Measurements from ENCODE around the gene LARGE1.

Gene LARGE1

GRCh38 chr22:33781411-33781810 is 138.9 kb downstream of the LARGE1 start:
- DNase-seq (ENCODE audit: low read depth in 1 of 2, low spot score in 1 of 2): no peak

GRCh38 chr22:33780531-33781136 is 139.6 kb downstream of the LARGE1 start:
- no peak for DNase-seq (ENCODE audit: low read depth in 1 of 2, low spot score in 1 of 2)

DNA sequence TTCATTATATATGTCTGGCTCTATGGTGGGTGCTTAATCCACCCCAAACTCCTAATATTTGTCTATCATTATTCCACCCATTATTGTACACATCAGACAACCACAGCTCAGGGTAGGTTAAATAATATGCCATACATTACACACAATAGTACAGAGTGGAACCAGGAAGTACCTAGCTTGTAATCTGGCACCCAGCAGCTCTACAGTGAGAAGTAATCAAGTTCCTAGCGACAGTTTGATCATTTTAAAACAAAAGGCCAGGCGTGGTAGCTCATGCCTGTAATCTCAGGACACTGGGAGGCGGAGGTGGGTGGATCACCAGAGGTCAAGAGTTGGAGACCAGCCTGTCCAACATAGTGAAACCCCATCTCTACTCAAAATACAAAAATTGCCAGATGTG is 141.0 kb downstream of the LARGE1 start:
- no peak for DNase-seq (ENCODE audit: low read depth in 1 of 2, low spot score in 1 of 2)

DNA sequence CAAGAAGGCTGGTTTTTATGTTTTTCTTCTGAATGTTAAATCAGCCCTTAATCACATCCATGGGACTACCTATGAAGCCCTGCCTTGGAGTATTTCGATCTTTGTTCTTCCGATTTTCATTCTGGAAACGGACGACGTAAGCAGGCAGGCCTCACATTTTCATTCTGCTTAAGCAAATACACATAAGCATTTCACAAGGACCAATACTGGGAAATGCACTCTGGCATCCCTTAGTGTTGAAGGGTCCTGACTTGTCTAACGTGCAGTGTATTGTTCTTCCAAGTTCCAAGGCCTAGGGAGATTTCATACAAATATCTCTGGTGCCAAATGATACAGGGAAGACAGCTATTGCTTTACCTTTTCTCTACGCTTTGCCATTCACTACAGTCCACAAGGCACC is 143.8 kb downstream of the LARGE1 start:
- DNase-seq (ENCODE audit: low read depth in 1 of 2, low spot score in 1 of 2): no peak

- no peak for DNase-seq (ENCODE audit: low read depth in 1 of 2, low spot score in 1 of 2)
Observed at GRCh38 chr22:33774781-33775180, 145.5 kb downstream of the LARGE1 start.

GRCh38 chr22:33772745-33773144 is 147.5 kb downstream of the LARGE1 start:
- DNase-seq (ENCODE audit: low read depth in 1 of 2, low spot score in 1 of 2): no peak

DNA sequence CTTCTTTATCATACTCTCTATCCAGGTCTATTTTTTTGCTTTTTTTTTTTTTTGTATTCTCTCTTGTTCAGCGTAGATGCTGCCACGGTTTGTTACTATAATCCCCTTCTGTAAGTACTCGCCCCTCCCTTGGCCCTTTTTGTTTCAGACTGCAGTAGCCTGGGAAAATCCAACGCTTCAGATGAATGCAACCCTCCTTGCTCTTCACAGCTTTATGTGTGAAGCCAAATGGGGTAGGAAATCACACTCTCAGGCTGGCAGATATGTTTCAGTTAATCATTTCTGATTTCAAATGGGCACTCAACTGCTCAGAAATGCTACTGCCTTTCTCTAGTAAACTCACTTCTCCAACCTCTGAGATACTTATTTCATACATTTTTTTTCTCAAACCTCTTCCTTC is 149.1 kb downstream of the LARGE1 start:
- no peak for DNase-seq (ENCODE audit: low read depth in 1 of 2, low spot score in 1 of 2)

- DNase-seq (ENCODE audit: low read depth in 1 of 2, low spot score in 1 of 2): no peak
Observed at GRCh38 chr22:33770723-33771122, 149.6 kb downstream of the LARGE1 start.

DNA sequence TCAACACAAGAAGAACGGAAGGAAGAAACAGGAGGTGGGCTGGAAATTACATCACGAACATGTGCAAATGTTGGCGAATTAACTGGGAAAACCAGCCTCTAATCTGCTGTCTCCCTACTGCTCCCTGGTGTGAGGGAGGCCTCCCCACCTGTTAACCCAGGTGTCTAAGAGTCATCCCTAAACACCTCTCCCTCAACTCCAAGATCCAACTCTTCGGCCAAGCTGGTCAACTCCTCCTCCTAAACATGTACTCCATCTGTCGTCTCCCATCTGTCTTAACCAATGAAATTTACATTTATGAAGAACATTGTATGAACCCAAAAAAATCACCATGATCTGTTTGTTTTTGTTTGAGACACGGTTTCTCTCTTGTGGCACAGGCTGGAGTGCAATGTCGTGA is 154.2 kb downstream of the LARGE1 start:
- no peak for DNase-seq (ENCODE audit: low read depth in 1 of 2, low spot score in 1 of 2)

- DNase-seq (ENCODE audit: low read depth in 1 of 2, low spot score in 1 of 2): no peak
Observed at GRCh38 chr22:33758961-33759360, 161.3 kb downstream of the LARGE1 start.

- DNase-seq (ENCODE audit: low read depth in 1 of 2, low spot score in 1 of 2): no peak
Observed at GRCh38 chr22:33757802-33758483, 162.3 kb downstream of the LARGE1 start.

DNA sequence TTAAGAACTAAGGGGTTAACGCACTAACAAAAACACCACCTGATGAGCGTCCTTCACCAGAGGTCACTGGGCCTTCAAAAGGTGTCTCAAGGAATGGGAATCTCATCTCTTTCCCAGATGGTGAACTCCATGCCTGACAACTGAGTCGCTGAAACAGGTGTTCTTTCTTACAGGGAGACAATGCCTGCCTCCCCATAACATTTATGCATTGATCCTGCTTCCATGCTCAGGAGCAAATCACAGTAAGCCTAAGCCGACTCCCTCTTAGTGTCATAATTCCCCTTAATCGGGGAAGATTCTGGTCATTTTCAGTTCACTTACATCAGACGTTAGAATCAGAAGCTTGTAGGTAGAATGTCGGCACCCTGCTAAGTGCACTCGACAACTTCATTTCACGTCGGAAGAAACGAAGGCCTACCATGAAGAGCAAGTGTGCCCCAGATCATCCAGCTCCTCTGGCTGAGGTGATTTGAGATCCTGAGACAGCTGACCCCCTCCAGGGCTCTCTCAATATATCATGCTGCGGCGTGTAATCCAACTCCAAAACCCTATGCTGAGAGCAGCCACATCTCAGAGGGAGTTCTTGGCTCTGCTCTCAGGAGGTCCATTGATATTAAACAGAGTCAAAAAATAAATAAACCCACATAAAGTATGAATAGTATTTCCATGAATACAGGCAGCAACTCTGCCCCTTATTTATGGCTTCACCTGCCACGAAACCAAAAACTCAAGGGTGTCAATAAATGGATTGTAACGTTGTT is 163.1 kb downstream of the LARGE1 start:
- no peak for DNase-seq (ENCODE audit: low read depth in 1 of 2, low spot score in 1 of 2)

DNA sequence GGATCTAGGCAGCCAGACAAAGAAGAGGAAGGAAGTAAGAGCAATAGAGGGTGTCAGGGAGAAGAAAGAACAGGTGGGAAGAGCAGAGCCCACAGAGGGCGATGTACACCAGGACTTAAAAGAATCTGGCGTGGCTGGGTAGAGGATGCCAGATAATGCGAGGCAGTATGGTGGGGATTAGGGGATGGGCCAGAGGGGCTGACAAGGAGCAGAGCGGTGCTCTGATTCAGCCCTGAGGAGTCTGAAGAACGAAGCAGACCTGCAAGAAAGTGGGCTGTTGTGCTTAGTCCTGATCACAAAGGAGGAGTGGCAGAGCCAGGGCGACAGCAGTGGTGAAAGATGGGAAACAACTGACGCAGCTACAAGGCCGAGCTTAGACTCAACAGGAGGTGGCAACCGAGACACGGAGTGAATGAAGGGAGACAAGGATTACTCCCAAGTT is 163.7 kb downstream of the LARGE1 start:
- no peak for DNase-seq (ENCODE audit: low read depth in 1 of 2, low spot score in 1 of 2)

DNA sequence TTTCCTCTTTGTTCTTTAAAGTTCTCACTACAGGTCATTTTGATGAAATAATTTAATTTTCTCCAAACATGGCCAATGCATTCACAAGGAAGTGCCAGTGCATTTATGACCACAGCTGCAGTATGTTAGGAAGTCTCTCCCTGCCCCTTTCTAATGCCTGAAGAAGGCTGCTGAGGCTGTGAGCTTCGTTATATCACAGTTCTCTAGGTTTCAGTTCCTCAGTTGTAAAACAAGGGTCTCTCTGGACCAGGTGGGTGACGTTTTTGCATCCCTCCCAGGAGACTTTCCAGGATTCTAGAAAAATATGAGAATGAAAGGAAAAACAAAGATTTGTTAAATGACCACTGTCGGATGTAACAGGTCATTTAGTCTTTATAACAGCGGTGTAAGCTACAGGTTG is 171.6 kb downstream of the LARGE1 start:
- no peak for DNase-seq (ENCODE audit: low read depth in 1 of 2, low spot score in 1 of 2)

GRCh38 chr22:33747576-33748180 is 172.6 kb downstream of the LARGE1 start:
- no peak for DNase-seq (ENCODE audit: low read depth in 1 of 2, low spot score in 1 of 2)

GRCh38 chr22:33747029-33747428 is 173.2 kb downstream of the LARGE1 start:
- no peak for DNase-seq (ENCODE audit: low read depth in 1 of 2, low spot score in 1 of 2)

GRCh38 chr22:33746501-33746928 is 173.8 kb downstream of the LARGE1 start:
- no peak for DNase-seq (ENCODE audit: low read depth in 1 of 2, low spot score in 1 of 2)

DNA sequence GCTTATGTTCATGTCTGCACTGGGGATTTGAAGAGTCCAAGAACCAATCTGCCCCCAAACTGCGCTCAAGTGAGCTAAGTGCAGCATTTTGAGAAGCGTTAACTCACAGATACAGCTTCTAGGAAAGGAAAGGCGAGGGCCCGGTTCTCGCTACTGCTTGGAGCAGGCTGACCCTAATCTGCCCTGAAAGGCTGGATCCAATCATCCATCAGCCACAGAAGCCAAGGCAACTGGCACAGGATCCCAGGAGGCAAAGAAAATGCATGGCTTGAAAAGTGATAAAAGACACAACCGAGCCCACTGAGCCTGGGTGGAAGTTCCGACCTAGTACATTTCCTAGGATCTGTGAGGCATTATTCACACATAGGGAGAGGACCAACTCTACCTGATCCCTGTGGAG is 174.8 kb downstream of the LARGE1 start:
- no peak for DNase-seq (ENCODE audit: low read depth in 1 of 2, low spot score in 1 of 2)

GRCh38 chr22:33743756-33744155 is 176.5 kb downstream of the LARGE1 start:
- DNase-seq (ENCODE audit: low read depth in 1 of 2, low spot score in 1 of 2): no peak

DNA sequence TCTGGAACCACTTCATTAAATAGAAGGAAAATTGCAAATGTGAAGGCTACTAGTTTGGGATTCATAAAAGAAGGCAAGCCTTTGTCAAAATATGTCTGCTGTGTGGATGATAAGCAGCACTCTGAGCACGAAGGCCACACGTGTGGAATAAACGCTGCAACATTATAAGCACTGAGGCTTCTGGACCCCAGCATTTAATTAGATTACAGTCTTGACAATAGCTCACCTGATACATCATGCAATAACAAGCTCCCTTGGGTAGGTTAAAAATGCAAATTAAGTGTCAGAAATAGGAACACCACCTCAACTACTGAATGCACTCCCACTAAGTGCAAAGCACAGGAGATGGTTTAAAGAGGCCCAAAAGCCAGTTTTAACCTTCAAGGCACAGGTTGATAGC is 179.3 kb downstream of the LARGE1 start:
- no peak for DNase-seq (ENCODE audit: low read depth in 1 of 2, low spot score in 1 of 2)

DNA sequence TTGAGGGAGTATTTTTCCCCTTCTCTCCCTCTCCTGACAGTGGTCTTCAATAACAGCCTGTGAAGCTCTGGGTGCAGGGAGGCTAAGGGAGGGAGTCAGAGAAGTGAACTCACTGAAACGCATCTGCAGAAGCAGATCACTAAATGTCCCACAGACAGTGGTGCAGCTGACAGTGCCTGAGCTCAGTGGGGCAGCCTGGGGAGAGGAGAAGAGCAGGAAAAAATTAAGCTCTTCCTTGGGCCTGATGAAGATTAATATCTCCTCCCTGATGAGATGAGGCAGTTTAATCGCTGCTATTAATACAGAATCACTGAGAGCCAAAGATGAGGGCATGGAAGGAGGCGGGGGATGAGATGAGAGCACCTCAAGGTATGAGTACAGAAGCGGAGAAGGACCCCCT is 180.8 kb downstream of the LARGE1 start:
- no peak for DNase-seq (ENCODE audit: low read depth in 1 of 2, low spot score in 1 of 2)

GRCh38 chr22:33737662-33738061 is 182.6 kb downstream of the LARGE1 start:
- DNase-seq (ENCODE audit: low read depth in 1 of 2, low spot score in 1 of 2): no peak

Data from stimulated activated CD4-positive, alpha-beta T cell treated with anti-CD3 and anti-CD28 coated beads, Interleukin-15, amount 100 ng/mL, for 1 hour (primary cell).